HCT116 (cell line): Measurements from ENCODE around the gene PSMA1. TPM values are rescaled to one million over a fixed set of nuclear protein-coding genes. Genes with fewer than 3 reads are reported as not detected.

Source experiments
- ATAC-seq: fragments of 200-7000 bp; cut with Tn5 transposase; 2 replicates; pipeline ENCODE4 v1.9.1; 2020; ENCODE audit warnings: mild to moderate bottlenecking, moderate library complexity
- BruUV-seq: library from RNA; stranded (reverse); fragments of 400-500 nt; replicated peaks from 2 replicates; lab custom pipeline; 2021; lab: Mats Ljungman, UMichigan
- CTCF ChIA-PET: fragments of 300-600 bp; sonication (Branson Sonifier 250); formaldehyde crosslinking; loops from one replicate; lab custom pipeline; 2021; ENCODE audit warnings: antibody characterized with exemption; lab: Charles Lee
- POLR2A ChIA-PET: fragments of 300-600, 350-600 bp; sonication (Branson Sonifier 250); formaldehyde crosslinking; loops from one replicate; lab custom pipeline; 2021; ENCODE audit warnings: antibody characterized with exemption; lab: Charles Lee
- RAD21 ChIA-PET, 2 experiments: fragments of 300-600 bp; sonication (Branson Sonifier 250); formaldehyde crosslinking; loops; one replicate each; lab custom pipeline; 2023; ENCODE audit warnings: low total read pairs in 2 of 2; ENCODE audit not compliant: uncharacterized antibody in 2 of 2, unreplicated experiment in 2 of 2, low non-redundant PET in 1 of 2; lab: Charles Lee
- DNase-seq: peaks from one replicate; pipeline ENCODE4 v3.0.0-alpha.2; 2010; ENCODE audit warnings: low read depth, low spot score
- H2AFZ ChIP-seq: fragments of 200-600 bp; shearing (Covaris generic), sonication (generic); 2 replicates; pipeline ENCODE4 v1.6.1; 2017; ENCODE audit warnings: low read depth, mixed run types, mixed read lengths, antibody characterized with exemption, low read length; ENCODE audit not compliant: poor library complexity, severe bottlenecking
- H3K27ac ChIP-seq: 2 replicates; pipeline ENCODE4 v1.5.1; 2012; ENCODE audit warnings: low read depth, low read length
- H3K27me3 ChIP-seq: fragments of 200-600 bp; sonication (generic); 2 replicates; pipeline ENCODE4 v1.6.1; 2016; ENCODE audit warnings: mixed run types, low read length, mixed read lengths; ENCODE audit not compliant: insufficient read depth
- H3K36me3 ChIP-seq, 2 experiments: fragments of 200-500 bp in 1 of 2; fragments of 200-600 bp in 1 of 2; sonication (Bioruptor generic) in 1 of 2; sonication (generic) in 1 of 2; 2 replicates each; pipeline versions ENCODE4 v1.5.1 to v1.6.1; 2014 to 2016; ENCODE audit warnings: low read length in 2 of 2, inconsistent platforms in 1 of 2, mixed read lengths in 1 of 2, mixed run types in 1 of 2; ENCODE audit not compliant: insufficient read depth in 2 of 2, control insufficient read depth in 1 of 2
- H3K4me1 ChIP-seq, 2 experiments: fragments of 200-600 bp in 1 of 2; sonication (generic) in 1 of 2; 2 replicates each; pipeline versions ENCODE4 v1.5.1 to v1.6.1; 2012 to 2017; ENCODE audit warnings: low read length in 2 of 2, inconsistent platforms in 1 of 2, mild to moderate bottlenecking in 1 of 2, mixed read lengths in 1 of 2, mixed run types in 1 of 2, moderate library complexity in 1 of 2; ENCODE audit not compliant: insufficient read depth in 2 of 2, control insufficient read depth in 1 of 2
- H3K4me2 ChIP-seq: fragments of 200-600 bp; sonication (generic); 2 replicates; pipeline ENCODE4 v1.6.1; 2017; ENCODE audit warnings: mixed run types, low read length, mixed read lengths
- H3K4me3 ChIP-seq, 2 experiments: fragments of 200-600 bp in 1 of 2; sonication (generic) in 1 of 2; replicated peaks in 1 of 2; 2 replicates each; pipeline ENCODE4 v1.5.1; 2011 to 2016; ENCODE audit warnings: low read length in 2 of 2, control low read depth in 1 of 2, low read depth in 1 of 2, mild to moderate bottlenecking in 1 of 2, mixed read lengths in 1 of 2, mixed run types in 1 of 2
- H3K79me2 ChIP-seq: fragments of 200-600 bp; sonication (generic); 2 replicates; pipeline ENCODE4 v1.6.1; 2017; ENCODE audit warnings: mild to moderate bottlenecking, mixed run types, low read length, moderate library complexity, mixed read lengths; ENCODE audit not compliant: insufficient read depth
- H3K9ac ChIP-seq: fragments of 200-600 bp; sonication (generic); 2 replicates; pipeline ENCODE4 v1.6.1; 2016; ENCODE audit warnings: low read length, mixed read lengths
- H3K9me2 ChIP-seq: fragments of 200-600 bp; sonication (generic), shearing (Covaris generic); 2 replicates; pipeline ENCODE4 v1.6.1; 2017; ENCODE audit warnings: mixed run types, mild to moderate bottlenecking, moderate library complexity; ENCODE audit not compliant: insufficient read depth
- H3K9me3 ChIP-seq, 2 experiments: fragments of 200-500 bp in 1 of 2; fragments of 200-600 bp in 1 of 2; sonication (Bioruptor generic) in 1 of 2; sonication (generic) in 1 of 2; 2 replicates each; pipeline ENCODE4 v1.6.1; 2014 to 2017; ENCODE audit warnings: low read length in 2 of 2, mixed read lengths in 2 of 2, inconsistent platforms in 1 of 2, low read depth in 1 of 2, mild to moderate bottlenecking in 1 of 2, mixed run types in 1 of 2, moderate library complexity in 1 of 2; ENCODE audit not compliant: control insufficient read depth in 1 of 2, insufficient read depth in 1 of 2
- H4K20me1 ChIP-seq: fragments of 200-600 bp; sonication (generic), shearing (Covaris generic); 2 replicates; pipeline ENCODE4 v1.6.1; 2017; ENCODE audit warnings: mixed run types, mild to moderate bottlenecking, moderate library complexity; ENCODE audit not compliant: insufficient read depth
- CBX3 ChIP-seq: IDR thresholded peaks from 2 replicates; pipeline ENCODE4 v1.6.1; 2012; ENCODE audit warnings: low read depth
- CTCF ChIP-seq, 3 experiments: fragments of 200-600 bp in 1 of 3; sonication (generic) in 1 of 3; IDR thresholded peaks in 2 of 3; conservative IDR thresholded peaks in 1 of 3; 2 replicates each; pipeline ENCODE4 v1.5.1; 2012 to 2017; ENCODE audit warnings: low read depth in 2 of 3, low read length in 2 of 3, antibody characterized with exemption in 1 of 3, borderline replicate concordance in 1 of 3, control low read depth in 1 of 3, mild to moderate bottlenecking in 1 of 3, mixed read lengths in 1 of 3, mixed run types in 1 of 3, moderate library complexity in 1 of 3; ENCODE audit not compliant: insufficient read depth in 1 of 3
- EGR1 ChIP-seq: IDR thresholded peaks from 2 replicates; pipeline ENCODE4 v1.6.1; 2012; ENCODE audit warnings: low read depth
- ELF1 ChIP-seq: IDR thresholded peaks from 2 replicates; pipeline ENCODE4 v1.6.1; 2012; ENCODE audit warnings: low read depth, borderline replicate concordance
- MAX ChIP-seq: IDR thresholded peaks from 2 replicates; pipeline ENCODE4 v1.6.1; 2012
- POLR2A ChIP-seq: IDR thresholded peaks from 2 replicates; pipeline ENCODE4 v1.7.0; 2011; ENCODE audit warnings: borderline replicate concordance; ENCODE audit not compliant: insufficient read depth, insufficient read length; ENCODE audit errors: extremely low read depth
- POLR2AphosphoS5 ChIP-seq: IDR thresholded peaks from 2 replicates; pipeline ENCODE4 v1.6.1; 2011; ENCODE audit warnings: mild to moderate bottlenecking, low read depth, low read length, moderate library complexity
- RAD21 ChIP-seq: IDR thresholded peaks from 2 replicates; pipeline ENCODE4 v1.6.1; 2012; ENCODE audit warnings: low read depth, mild to moderate bottlenecking
- REST ChIP-seq: IDR thresholded peaks from 2 replicates; pipeline ENCODE4 v1.6.1; 2012; ENCODE audit warnings: low read depth
- SIN3A ChIP-seq: IDR thresholded peaks from 2 replicates; pipeline ENCODE4 v1.6.1; 2012; ENCODE audit warnings: low read depth
- SRF ChIP-seq: IDR thresholded peaks from 2 replicates; pipeline ENCODE4 v1.6.1; 2012; ENCODE audit warnings: low read depth
- TCF7L2 ChIP-seq: IDR thresholded peaks from 2 replicates; pipeline ENCODE4 v1.7.0; 2011; ENCODE audit warnings: borderline replicate concordance, inconsistent platforms; ENCODE audit not compliant: insufficient read depth, insufficient read length; ENCODE audit errors: extremely low read depth
- YY1 ChIP-seq: IDR thresholded peaks from 2 replicates; pipeline ENCODE4 v1.6.1; 2011; ENCODE audit warnings: low read length, low read depth, moderate library complexity, mild to moderate bottlenecking; ENCODE audit not compliant: insufficient replicate concordance; ENCODE audit errors: extremely low read depth
- ZBTB33 ChIP-seq: IDR thresholded peaks from 2 replicates; pipeline ENCODE4 v1.6.1; 2011; ENCODE audit warnings: mild to moderate bottlenecking, low read length, moderate library complexity; ENCODE audit not compliant: insufficient replicate concordance; ENCODE audit errors: extremely low read depth
- ZFX ChIP-seq: fragments of 450-650 bp; IDR thresholded peaks from 2 replicates; pipeline ENCODE4 v1.6.1; 2017
- intact Hi-C: fragments of 100-400 bp; cut with micrococcal nuclease; formaldehyde crosslinking; loops from 2 replicates; pipeline ENCODE4 v1.10.0; 2022
- total RNA-seq: library from RNA; stranded (reverse); gene quantifications from one replicate; pipeline ENCODE4 v1.2.1, GENCODE V29; 2021; ENCODE audit not compliant: unreplicated experiment

PSMA1 gene
- total RNA-seq, 1 experiment from 2014 or later = 211 TPM

- H3K4me2 ChIP-seq = no peak overlapping the region
- H3K4me1 ChIP-seq = peaks cover 7 to 14% of the 10 kb centered on the region in 2 experiments; a peak in 3 of 4 replicates
- H4K20me1 ChIP-seq = 0 out of 2 replicates have a peak, but pooled peaks cover 3% of the 10 kb centered on the region
- H3K79me2 ChIP-seq = peaks cover 23% of the 10 kb centered on the region
- H3K4me3 ChIP-seq = no peak overlapping the region
- ChIA-PET POLR2A (no interaction called here), RAD21 (no interaction called here)
- no peak for DNase-seq
- no peak for ATAC-seq
- TF ChIP-seq ZFX (no peak), SIN3A (no peak), POLR2A (no peak), POLR2AphosphoS5 (no peak), MAX (no peak), REST (no peak), ZBTB33 (no peak), TCF7L2 (no peak), YY1 (no peak), ELF1 (no peak), CBX3 (no peak), SRF (no peak), RAD21 (no peak), CTCF (IDR thresholded peaks at IDR 0.05 in 2 of 3, conservative IDR thresholded peaks at IDR 0.05 in 1 of 3; ENCODE audit: borderline replicate concordance in 1 of 3, insufficient read depth in 1 of 3, low read depth in 2 of 3, low read length in 2 of 3) (no peak), EGR1 (no peak)
- TF ChIP-seq, all 23 proteins: peak for 0
- H3K9ac ChIP-seq = no peak overlapping the region
- no peaks in the 10 kb centered on the region for H3K27me3 ChIP-seq
- H3K9me3 ChIP-seq = no peaks in the 10 kb centered on the region
- CTCF ChIA-PET = no interaction called here
- no TSS peak for BruUV-seq
- intact Hi-C loops = no loop called here
- no peaks in the 10 kb centered on the region for H3K9me2 ChIP-seq
- H3K27ac ChIP-seq = no peak overlapping the region
- H2AFZ ChIP-seq = no peak overlapping the region
- H3K36me3 ChIP-seq = peaks cover 33% of the 10 kb centered on the region in 2 experiments
Observed at GRCh38 chr11:14502039-14502438, 18.1 kb downstream of the PSMA1 start.
